GM21367 (cell line): ENCODE results near the gene FTO.

Source experiments
- ATAC-seq: cut with Tn5 transposase; IDR thresholded peaks from one replicate; pipeline ENCODE4 v1.9.1; 2021; ENCODE audit not compliant: unreplicated experiment

The FTO gene

DNA sequence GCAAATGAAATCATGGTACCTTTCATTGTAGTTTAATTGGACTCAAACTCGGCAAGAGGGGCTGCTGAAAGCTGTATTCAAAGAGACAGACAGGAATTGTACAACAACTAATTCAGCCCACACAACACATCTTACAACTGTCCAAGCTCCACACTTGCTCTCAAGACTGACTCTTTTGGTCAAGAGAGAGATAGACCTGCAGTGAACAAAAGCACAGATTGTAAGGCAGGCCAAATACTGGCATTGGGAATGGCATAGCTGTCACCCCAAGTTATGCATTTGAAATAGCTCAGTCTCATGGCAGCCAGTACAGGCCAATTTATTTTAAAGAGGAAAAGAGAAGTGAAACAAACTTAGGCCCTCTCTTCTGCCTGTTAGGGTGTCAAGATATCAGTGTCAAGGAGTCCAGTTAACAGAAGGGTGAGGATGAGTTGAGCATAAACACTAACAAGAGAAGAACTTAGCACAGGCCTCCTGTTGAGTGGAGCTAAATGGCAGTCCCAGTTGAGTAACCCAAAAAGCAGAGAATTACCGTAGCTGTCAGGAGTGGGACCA lies 366.9 kb downstream of the FTO start:
- no peak for ATAC-seq

DNA sequence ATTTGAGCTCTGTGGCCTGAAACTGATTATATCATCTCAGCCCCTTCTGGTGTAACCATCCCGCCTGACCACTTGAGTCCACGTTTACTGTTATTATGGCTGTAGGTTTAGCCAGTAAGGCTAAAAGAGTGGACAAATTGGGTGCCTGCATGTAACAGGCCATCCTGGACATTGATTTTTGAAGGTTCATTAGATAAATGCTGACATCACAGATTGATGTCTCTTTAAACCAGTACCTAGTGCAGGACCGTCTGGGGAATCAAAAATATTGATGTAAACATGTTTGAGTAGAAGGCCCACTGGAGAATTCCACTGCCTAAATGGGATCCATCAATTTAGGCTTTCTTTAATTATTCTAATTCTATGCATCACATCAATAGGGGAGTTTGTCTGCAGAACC lies 367.6 kb downstream of the FTO start:
- ATAC-seq: no peak

DNA sequence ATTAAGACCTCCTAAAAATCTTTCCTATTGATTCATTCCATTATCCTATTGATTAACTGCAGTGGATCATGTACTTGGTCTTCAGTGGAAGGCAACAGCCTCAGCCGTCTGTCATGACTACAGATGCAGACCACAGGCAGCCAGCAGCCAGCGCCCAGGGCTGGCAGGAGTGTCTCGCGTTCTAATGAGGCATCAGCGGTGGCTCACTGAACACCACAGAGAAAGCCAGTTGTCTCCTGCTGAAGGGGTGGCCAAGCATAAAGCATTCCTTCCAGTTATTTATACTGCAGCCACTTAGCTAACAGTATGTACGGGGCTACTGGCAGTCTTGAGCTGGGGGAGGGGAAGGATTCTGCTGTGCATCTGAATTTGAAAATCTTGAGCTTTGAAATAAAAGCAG lies 368.3 kb downstream of the FTO start:
- no peak for ATAC-seq

DNA sequence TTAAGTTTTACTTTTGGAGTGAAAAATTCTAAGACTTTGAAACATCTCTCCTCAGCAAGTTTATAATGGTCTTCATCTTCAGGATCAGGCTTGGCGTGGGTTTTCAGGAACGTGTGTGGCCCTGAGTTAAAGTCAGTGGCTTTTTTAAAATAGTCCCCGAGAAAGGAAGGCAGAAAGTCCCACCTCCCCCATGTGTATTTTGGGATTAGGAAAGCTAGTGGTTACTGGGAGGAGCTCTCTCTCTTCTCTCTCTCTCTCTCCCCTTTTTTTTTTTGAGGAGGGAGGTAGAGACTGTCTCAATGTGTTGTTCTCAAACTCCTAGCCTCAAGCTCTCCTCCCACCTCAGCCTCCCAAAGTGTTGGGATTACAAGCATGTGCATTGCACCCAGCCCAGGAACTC lies 369.4 kb downstream of the FTO start:
- ATAC-seq: no peak

DNA sequence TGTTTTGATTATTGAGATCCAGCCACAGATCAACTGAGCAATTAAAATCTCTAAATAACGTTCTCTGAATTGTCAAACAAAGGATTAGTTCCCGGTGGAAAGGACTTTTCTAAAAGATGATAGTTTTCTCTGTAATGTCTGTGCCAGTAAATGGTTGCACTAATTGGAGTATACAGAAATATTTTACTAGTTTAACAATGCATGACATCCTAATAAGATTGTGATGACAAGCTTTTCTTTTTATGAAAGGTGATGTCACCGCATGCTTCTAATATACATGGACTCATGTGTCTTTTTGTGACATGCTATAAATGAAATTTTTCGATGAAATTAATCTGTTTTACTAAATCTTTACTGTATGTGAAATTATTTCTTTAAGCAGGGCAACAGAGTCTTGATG lies 371.5 kb downstream of the FTO start:
- ATAC-seq: no peak

DNA sequence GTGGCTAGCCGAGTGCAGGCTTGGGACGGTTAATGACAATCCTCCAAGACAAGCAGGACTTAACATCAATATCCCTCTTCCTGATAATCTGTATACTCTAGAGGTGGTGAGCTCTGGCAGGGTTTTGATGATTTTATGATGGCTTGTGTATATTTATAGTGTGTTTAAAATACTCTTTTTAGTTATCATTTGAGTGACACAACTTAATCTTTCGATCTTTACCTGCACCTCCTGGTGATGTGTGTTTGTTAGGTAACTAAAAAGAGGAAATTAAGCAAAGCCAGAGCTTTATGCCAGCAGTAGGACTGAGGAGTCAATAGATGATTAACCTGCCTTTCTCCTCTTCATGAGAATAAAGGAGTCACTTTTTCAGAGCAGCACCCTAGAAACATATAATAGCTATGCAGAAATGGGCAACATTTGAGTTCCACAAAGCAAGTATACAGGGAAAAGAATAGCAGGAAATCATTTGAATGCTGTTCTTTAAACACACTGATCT lies 372.1 kb downstream of the FTO start:
- no peak for ATAC-seq

DNA sequence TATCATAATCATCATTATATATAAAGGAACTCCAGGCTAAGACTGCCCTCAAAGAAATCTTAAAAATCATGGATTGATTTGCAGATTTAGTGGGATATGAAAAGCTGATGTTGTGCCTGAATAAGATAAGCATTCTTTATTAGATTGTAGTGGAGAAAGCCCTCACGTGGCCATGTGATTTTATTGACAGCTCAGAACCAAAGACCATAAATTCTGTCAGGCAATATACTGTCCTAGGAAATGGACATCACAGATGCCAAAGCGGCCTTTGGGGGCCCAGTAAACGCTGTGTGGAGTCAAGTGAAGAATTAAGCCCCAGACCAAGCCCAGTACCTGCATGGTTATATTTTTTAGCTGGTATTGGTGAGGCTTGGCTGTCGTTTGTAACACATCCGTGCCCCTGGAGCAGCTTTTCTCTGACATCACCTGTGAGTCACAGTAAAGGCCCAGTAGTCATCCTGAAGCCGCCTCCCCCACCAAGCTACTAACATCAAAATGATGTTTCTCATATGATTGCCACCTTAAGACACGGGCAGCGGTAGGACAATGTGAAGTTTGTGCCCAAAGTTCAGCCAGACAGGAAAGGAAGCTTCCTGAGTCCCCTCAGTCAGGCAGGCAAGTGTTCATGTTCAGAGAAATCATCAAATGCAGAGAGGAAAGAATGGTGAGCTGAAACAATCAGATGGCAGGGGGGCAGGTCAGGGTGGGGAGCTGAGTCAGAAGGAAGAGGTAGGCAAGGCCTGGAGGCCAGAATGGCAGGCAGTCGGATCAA lies 373.3 kb downstream of the FTO start:
- no peak for ATAC-seq

DNA sequence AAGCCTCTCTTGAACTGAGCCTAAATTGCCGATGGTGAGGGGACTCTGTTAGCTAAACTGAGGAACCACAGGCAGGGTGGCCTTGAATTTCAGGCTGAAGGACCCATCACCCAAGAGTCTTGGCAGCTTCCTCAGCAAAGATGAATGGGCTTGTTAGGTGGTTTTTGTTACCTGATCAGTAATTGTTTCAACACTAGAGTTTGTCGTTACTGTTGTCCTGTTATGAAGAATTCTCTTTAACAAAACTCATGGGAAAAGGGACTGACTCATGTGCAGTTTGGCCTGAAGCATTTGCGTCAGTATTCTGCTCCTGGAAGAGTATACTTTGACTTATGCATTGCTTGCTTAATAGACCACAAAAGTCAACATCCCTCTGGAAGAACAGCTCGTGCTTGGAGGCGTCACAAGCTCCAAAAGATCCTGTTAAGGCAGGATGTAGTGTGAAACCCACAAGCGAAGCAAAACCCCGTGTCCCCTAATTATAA lies 376.6 kb downstream of the FTO start:
- no peak for ATAC-seq

DNA sequence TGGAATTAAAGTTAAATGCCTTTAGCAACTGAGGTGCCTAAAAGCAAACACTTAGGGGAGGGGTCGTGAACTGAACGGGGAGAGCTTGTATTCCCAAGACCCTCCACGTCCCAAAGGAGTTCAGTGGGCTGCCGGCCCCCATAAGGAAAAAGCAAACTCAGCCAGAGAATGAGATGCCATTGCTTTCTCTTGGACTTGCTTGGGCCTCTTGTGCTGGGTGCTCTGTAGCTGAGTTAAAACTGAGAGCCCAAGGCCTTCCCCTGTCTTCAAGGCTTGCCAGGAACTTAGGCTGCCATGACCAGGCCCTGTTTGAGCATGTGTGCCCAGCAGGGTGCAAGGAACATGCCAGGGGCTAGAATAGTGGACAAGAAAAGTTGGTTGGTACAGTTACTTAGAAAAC lies 382.8 kb downstream of the FTO start:
- no peak for ATAC-seq

DNA sequence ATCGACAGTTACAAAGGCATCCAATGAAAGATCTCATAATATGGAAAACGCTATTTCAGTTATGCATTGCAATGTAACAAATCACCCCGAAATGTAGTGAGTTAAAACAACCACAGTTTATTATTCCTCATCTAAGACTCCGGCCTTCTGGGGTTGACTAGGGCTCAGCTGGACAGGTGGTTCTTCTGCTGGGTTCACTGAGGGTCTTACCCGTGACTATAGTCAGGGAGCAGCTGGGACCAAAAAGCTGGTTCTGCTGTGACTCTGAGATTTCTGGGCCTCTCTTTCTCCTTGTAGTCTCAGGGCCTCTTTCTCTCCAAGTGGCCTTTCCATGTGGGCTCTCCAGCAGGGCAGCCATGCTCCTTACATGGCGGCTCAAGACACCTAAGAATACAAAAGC lies 386.6 kb downstream of the FTO start:
- no peak for ATAC-seq

DNA sequence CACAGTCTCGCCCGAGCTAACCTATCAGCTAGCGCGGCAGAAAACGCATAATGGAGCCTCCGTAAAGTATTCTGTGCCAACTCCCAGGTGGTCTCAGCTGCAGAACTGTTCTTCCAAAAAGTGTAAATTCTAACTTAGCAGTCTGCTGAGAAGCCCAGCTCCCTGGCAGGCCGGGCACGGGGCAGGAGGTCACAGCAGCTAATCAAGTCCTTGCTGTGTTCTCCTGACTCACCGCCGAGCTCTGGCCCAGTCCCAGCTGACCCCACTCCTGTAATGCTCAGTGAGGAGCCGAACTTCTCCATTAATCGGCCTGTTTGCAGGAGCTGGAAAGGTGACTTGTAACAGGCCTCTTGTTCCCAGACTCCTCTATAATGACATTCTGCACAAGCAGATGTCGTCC lies 389.3 kb downstream of the FTO start:
- ATAC-seq: no peak

DNA sequence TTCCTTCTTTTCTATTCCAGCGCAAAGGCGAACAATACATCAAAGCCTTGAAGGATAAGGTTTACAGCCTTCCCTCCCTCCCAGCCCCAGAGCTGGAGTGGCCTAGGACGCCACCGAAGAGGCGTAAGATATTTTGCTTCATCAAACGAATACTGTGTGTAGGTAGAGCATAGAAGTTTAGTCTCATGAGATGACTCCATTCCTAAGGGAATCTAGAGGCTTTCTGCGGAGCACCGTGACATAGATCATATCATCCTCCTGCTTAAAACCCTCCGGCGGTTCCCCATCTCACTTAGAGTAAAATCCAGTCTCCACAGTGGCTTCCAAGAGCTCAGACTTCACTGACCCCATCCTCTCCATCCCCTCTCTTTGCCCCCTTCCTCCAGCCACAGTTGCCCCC lies 390.7 kb downstream of the FTO start:
- ATAC-seq: no peak

DNA sequence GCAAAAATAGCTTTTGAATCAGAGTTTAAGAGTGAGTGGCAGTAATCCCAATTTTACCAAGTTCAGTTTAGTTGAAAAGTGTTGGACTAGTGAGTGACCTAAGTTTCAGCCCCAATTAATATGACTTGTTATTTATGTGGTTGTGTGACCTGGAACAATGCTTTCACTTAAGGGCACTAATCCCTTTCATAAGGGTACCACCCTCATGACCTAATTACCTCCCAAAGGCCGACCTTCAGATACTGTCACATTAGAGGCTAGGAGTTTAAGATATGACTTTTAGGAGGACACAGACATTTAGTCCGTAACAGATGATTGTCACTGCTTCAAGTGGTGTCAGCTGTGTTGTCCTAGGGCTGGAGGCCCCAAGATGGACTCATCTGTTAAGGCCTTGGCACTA lies 392.7 kb downstream of the FTO start:
- no peak for ATAC-seq

DNA sequence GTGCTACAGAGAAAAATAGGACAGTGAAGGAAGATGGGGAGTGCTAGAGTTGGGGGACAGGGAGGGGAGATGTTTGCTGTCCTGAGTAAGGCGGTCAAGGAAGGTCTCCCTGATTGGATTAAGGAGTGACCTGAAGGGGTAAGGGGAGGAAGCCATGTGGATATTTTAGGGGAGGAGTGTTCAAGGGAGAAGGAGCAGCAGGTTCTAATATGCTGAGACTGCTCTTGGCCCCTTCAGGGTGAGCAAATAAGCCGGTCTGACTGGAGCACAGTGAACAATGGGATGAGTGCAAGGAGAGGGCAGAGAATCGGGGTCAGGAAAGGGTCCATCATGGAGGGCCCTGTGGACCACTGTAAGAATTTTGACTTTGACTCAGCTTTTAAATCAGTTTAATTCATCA lies 393.8 kb downstream of the FTO start:
- ATAC-seq: no peak

DNA sequence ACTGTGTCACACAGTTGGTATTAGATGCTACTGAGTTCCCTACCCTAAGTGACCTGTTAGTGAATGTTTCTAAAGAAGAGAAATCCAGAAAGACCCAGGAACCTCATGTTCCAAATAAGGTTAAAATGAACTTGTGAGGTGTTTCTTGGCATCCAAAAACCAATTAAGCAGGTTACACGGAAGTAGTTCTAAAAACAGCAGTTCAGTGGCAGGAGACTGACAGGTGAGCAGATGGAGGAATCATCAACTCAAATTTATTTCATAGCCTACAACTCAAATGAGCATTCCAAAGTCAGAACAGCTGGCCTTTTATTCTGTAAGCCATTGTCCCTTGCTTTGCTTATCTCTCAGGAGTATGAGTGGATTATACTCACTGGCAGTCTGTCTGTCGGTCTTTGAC lies 394.3 kb downstream of the FTO start:
- ATAC-seq: no peak

DNA sequence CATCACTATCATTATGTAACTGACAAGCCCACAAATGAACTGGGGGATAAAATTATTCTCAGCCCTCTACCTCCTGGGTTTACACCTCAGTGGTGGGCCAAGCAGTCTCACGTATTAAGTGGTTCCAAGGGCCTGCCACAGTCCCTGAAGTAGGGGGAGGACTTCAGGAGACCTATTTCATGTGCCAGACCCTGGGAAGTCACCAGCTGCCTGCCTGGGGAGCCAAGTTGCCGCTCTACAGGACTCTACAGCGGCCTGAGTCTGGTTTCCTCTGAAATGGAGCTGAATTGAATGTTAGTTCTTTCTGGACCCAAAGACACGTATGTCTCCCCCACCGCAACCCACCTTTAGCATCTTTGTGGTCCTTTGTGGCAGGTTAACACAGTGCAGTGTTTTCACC lies 395.7 kb downstream of the FTO start:
- no peak for ATAC-seq

DNA sequence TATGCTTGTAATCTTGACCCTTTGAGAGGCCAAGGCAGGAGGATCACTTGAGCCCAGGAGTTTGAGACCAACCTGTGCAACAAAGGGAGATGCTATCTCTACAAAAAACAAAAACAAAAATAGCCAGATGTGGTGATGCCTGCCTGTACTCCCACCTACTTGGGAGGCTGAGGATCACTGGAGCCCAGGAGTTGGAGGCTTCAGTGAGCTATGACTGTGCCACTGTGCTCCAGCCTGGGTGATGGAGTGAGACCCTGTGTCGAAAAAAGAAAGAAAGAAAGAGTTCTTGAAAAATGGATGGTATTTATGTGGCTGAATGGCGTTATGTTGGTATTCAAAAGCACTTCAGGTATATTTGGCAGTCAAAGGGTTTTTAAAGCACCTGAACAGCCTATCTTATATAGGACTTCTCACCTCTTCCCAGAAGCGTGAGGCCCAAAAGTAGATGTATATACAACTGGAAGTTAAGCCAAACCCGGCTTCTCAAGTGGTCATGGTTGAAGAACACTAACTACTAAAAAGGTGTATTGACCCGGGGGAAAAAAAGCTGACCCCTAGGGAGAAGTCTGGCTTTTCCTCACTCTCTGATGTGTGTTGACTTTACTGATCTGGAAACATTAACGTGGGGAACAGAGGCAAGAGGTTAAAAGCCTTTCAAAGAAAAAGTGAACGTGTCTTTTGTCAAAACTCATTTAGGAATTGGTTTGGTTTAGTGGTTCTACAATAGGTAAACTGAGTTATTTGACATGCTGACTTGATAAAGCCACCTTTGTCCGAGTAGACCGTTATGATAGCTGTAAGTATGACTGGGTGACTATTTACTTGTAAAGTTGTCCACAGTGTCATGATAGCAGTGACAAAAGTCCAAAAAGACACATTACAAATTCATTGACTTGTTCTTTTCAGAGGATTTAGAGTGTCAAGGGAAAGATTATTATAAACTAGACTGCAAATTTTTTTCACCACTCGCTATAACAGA lies 399.2 kb downstream of the FTO start:
- ATAC-seq: no peak

DNA sequence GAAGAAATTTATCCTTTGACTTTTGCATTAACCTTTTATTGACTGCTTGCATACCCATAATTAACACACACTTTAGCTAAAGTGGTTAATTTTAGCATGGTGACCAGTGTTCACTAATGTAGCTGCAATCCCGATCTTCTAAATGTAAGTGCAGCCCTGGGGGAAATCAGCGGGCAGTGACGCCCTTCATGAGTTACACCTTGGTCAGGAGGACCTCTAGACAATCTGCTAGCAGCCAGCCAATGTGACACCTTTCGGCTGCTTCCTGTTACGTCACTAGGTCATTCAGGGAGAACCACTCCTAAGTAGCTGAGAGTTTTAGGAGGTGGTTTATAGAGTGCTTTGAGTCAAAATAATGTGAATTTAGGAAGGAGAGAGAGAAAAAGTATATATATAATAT lies 402.1 kb downstream of the FTO start:
- no peak for ATAC-seq

DNA sequence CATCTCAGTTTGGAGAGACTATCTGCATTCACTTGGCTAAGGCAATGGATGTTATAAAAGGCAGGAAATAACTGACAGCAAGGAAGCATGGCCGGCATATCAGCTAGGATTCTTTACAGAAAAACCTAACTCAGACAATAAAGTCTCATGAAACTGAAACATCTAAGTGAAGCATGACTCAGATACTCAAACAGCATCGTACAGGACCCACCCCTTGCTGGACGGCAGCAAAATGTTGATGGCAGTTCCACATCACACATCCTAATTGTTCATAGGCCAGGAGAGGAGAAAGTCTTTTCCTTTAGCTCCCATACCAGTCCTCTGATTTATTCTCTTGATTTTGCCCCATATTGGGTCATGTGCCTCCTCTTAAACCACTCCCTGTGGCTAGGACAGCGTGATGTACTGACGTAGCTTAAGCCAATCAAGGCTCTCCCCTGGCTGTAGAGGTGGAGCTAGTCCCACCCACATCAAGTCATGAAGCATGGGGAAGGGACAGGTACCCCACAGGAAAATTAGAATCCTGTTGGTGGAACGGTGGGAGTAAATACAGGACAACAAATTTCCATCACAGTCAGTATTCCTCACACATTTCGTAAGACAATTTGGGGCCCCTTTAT lies 403.7 kb downstream of the FTO start:
- ATAC-seq: no peak

DNA sequence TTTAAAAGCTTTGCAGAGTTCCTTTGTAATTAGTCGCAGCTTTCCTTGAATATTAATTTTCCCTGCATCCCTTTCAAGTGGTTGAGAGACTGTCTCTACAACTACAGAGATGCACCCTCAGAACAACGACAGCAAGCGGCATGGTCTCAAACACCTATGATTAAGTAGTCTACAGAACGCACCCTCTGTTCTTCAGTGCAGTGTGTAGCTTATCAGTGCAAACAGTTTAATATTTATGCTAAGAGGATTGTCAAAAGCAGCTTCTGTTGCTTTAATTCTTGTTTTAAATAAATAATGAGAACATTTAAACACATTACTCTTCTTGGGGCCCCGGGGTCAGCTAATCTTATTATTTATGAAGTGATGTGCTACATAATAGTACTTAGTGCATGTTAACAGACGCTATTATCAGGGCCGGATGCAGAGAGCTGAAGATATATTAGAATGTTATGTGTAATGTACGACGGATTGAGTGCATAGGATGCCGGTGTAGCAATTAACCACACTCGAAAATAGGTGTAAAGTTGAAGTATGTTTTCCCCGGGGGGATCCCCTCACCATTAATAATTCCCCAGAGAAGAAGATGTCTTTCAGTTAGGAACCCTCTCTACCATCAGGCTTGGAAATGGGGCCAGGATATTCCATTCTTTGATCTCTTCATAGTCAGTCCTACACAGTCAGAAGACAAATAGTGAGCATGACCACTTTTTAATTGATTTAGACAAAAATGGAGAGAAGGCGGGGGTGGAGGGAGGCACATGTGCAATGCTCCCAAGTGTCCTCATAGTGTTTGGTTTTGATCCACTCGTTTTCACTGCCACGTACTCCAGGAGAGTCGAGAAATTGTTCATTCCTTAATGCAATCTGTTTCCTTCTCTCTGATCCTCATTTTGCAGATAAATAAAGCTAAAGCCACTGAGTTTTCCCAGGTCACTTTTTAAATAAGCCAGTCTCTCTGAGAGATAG lies 406.3 kb downstream of the FTO start:
- ATAC-seq: no peak
